ENCODE data around the gene SCFD2.

Gene SCFD2

GRCh38 chr4:53130896-53131561 lies 234.8 kb downstream of the SCFD2 start:
- no peak for DNase-seq
- no peaks in the 10 kb centered on the region for H3K36me3 ChIP-seq (replicated peaks)
- H3K27ac ChIP-seq, result no peak overlapping the region
- in situ Hi-C loops (cut with HindIII; ENCODE audit: low pct_ligation_motif_present, low sequenced_read_pairs), result no loop called here
- no peak overlapping the region for H3K4me3 ChIP-seq (ENCODE audit: low read depth, low read length)
- TF ChIP-seq, protein P1, sequence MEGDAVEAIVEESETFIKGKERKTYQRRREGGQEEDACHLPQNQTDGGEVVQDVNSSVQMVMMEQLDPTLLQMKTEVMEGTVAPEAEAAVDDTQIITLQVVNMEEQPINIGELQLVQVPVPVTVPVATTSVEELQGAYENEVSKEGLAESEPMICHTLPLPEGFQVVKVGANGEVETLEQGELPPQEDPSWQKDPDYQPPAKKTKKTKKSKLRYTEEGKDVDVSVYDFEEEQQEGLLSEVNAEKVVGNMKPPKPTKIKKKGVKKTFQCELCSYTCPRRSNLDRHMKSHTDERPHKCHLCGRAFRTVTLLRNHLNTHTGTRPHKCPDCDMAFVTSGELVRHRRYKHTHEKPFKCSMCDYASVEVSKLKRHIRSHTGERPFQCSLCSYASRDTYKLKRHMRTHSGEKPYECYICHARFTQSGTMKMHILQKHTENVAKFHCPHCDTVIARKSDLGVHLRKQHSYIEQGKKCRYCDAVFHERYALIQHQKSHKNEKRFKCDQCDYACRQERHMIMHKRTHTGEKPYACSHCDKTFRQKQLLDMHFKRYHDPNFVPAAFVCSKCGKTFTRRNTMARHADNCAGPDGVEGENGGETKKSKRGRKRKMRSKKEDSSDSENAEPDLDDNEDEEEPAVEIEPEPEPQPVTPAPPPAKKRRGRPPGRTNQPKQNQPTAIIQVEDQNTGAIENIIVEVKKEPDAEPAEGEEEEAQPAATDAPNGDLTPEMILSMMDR (IDR thresholded peaks at IDR 0.05; ENCODE audit: low read depth, low read length, missing control alignments), result no peak
- no peaks in the 10 kb centered on the region for H3K27me3 ChIP-seq (replicated peaks)

GRCh38 chr4:53128706-53129357 lies 237.0 kb downstream of the SCFD2 start:
- in situ Hi-C loops (cut with HindIII; ENCODE audit: low pct_ligation_motif_present, low sequenced_read_pairs), result no loop called here
- TF ChIP-seq, protein P1 (IDR thresholded peaks at IDR 0.05; ENCODE audit: low read depth, low read length, missing control alignments), result no peak
- DNase-seq, result no peak
- H3K27ac ChIP-seq, result no peak overlapping the region
- H3K36me3 ChIP-seq (replicated peaks), result no peaks in the 10 kb centered on the region
- no peaks in the 10 kb centered on the region for H3K27me3 ChIP-seq (replicated peaks)
- H3K4me3 ChIP-seq (ENCODE audit: low read depth, low read length), result no peak overlapping the region

- Histone ChIP-seq H3K4me3 (ENCODE audit: low read depth, low read length) (no peak overlapping the region), H3K27ac (no peak overlapping the region), H3K27me3 (replicated peaks) (no peaks in the 10 kb centered on the region), H3K36me3 (replicated peaks) (no peaks in the 10 kb centered on the region)
- in situ Hi-C loops (cut with HindIII; ENCODE audit: low pct_ligation_motif_present, low sequenced_read_pairs), result no loop called here
- TF ChIP-seq, protein P1 (IDR thresholded peaks at IDR 0.05; ENCODE audit: low read depth, low read length, missing control alignments), result no peak
- no peak for DNase-seq
Measured at GRCh38 chr4:53128231-53128630, 237.6 kb downstream of the SCFD2 start.

DNA sequence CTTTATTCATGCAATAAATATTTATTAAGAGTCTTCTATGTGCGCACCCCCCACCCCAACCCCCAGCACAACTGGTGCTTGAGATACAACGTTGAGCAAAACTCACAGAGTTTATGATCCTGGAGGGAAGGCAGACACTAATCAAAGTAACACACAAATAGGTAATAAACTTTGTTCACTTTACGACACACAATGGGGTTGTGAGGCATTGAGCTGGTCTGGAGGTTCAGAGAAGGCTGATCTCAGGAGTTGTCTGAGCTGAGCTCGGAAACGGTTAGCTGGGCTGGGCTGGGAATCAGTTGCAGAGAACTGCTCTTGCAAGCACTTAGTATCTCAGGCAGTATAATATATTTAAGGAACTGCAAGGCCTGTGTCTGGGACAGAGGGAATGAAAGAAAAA lies 238.5 kb downstream of the SCFD2 start:
- TF ChIP-seq, protein P1 (IDR thresholded peaks at IDR 0.05; ENCODE audit: low read depth, low read length, missing control alignments), result no peak
- no peak for DNase-seq
- in situ Hi-C loops (cut with HindIII; ENCODE audit: low pct_ligation_motif_present, low sequenced_read_pairs), result no loop called here
- Histone ChIP-seq H3K27me3 (replicated peaks) (no peaks in the 10 kb centered on the region), H3K4me3 (ENCODE audit: low read depth, low read length) (no peak overlapping the region), H3K36me3 (replicated peaks) (no peaks in the 10 kb centered on the region), H3K27ac (no peak overlapping the region)

DNA sequence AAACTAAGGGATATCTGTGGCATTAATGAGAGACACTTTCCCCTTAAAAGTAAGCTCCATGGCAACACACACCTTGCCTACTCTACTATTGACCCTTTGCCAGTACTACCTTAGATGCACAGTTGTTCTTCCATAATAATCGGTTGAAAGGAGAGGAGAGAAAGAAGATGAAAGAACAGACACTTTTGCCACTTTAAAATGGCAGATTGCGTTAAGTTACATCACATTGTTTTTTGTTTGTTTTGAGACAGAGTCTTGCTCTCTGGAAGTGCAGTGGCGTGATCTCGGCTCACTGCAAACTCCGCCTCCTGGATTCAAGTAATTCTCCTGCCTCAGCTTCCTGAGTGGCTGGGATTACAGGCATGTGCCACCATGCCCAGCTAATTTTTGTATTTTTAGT lies 239.8 kb downstream of the SCFD2 start:
- TF ChIP-seq, protein P1 (IDR thresholded peaks at IDR 0.05; ENCODE audit: low read depth, low read length, missing control alignments), result no peak
- no peak for DNase-seq
- H3K27me3 ChIP-seq (replicated peaks), result no peaks in the 10 kb centered on the region
- H3K27ac ChIP-seq, result no peak overlapping the region
- in situ Hi-C loops (cut with HindIII; ENCODE audit: low pct_ligation_motif_present, low sequenced_read_pairs), result no loop called here
- no peaks in the 10 kb centered on the region for H3K36me3 ChIP-seq (replicated peaks)
- H3K4me3 ChIP-seq (ENCODE audit: low read depth, low read length), result no peak overlapping the region
